Upper lobe of right lung (tissue), 1 donor: ENCODE data around the gene TMCO6. TPM values are rescaled to one million over a fixed set of nuclear protein-coding genes. Genes with fewer than 3 reads are reported as not detected.
"Not testable (repeated sequence)": the region's sequence is repeated elsewhere in the genome, so short reads cannot be mapped to it uniquely, and the experiment has no call there.

Experiments used
- ATAC-seq: fragments of 200-7000 bp; cut with Tn5 transposase; one replicate; pipeline ENCODE4 v1.9.1; 2020; ENCODE audit warnings: mild to moderate bottlenecking, moderate library complexity
- DNase-seq: peaks from one replicate; pipeline ENCODE4 v3.0.0-alpha.2; 2020
- H3K27ac ChIP-seq: fragments of 200-600 bp; one replicate; pipeline ENCODE4 v1.8.0; 2022
- H3K27me3 ChIP-seq: fragments of 200-600 bp; one replicate; pipeline ENCODE4 v1.8.0; 2022; ENCODE audit warnings: mild to moderate bottlenecking
- H3K36me3 ChIP-seq: fragments of 200-600 bp; one replicate; pipeline ENCODE4 v1.8.0; 2022
- H3K4me1 ChIP-seq: fragments of 200-600 bp; one replicate; pipeline ENCODE4 v1.8.0; 2022
- H3K4me3 ChIP-seq: fragments of 200-600 bp; one replicate; pipeline ENCODE4 v1.8.0; 2022; ENCODE audit warnings: mild to moderate bottlenecking
- H3K9me3 ChIP-seq: fragments of 200-600 bp; one replicate; pipeline ENCODE4 v1.8.0; 2022
- CTCF ChIP-seq: fragments of 200-600 bp; IDR thresholded peaks from one replicate; pipeline ENCODE4 v1.8.0; 2022; ENCODE audit warnings: antibody characterized with exemption
- intact Hi-C: fragments of 100-400 bp; cut with DNase I; formaldehyde crosslinking; loops from one replicate; pipeline ENCODE4 v1.11.0; 2022
- long read RNA-seq: library from polyadenylated mRNA; unstranded; transcript quantifications from one replicate; pipeline ENCODE4 v2.0.0, GENCODE V29; 2021
- total RNA-seq: library from RNA; stranded (reverse); fragmentation: NEBNext Ultra II Directional; extraction: Animal tissue kit (Norgen Biotek cat#: 25700); gene quantifications from one replicate; pipeline ENCODE4 v1.2.1, GENCODE V29; 2021
- donor health status: DM: no; HTN: yes; CAD: no; lungs with severe emphysema.

TMCO6 gene
- 10.7 TPM for total RNA-seq
- long read RNA-seq, transcript TMCO6-203 (12 exons, 1,887 nt) = major isoform, 7 of 10 reads
- long read RNA-seq, partial matches to known transcripts = 0 of 10 reads
- long read RNA-seq, other reads (novel, unspliced or antisense) = 3 of 10 reads

GRCh38 chr5:140639148-140639981, at the start of gene TMCO6:
TSS of gene TMCO6 (plus strand) at chr5:140639451. CDS start at chr5:140639528, 77 bp downstream.
- Histone ChIP-seq H3K9me3 (no peaks in the 10 kb centered on the region), H3K4me3 (peak within 1 kb of the TSS; percentile 91), H3K27me3 (no peaks in the 10 kb centered on the region), H3K4me1 (peaks cover 12% of the 10 kb centered on the region), H3K36me3 (peaks cover 17% of the 10 kb centered on the region), H3K27ac (peak within 1 kb of the TSS; percentile 93)
- DNase-seq (peak; percentile 99), ATAC-seq (peak; percentile 99)
- intact Hi-C loops = loop anchor here (10.0 kb wide), 1 partner anchor 75 kb away; the partner anchor contains the start of genes APBB3 and SLC35A4
- peak; percentile 74 for TF ChIP-seq CTCF

DNA sequence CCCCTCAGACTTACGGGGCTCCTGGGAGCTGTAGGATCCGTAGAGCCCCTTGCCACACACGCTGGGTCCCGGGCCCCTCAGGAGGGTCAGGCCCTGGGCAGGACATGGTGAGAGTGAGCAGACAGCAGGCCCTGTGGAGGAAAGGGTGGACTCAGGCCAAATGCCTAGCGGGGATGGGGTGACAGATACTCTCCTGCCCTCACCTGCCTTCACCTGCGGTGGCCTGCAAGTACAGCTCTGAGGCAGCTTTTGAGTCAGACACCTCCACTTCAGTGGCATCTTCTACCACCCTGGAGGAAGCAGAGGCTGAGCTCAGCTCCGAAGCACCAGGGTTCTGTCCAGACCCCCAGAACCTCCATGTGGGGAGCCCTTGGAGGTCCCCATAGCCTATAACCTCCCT, 48.4 kb upstream of the TMCO6 start:
- Histone ChIP-seq H3K9me3 (no peaks in the 10 kb centered on the region), H3K4me3 (no peak overlapping the region), H3K27ac (no peak overlapping the region), H3K27me3 (no peaks in the 10 kb centered on the region), H3K4me1 (peaks cover 27% of the 10 kb centered on the region), H3K36me3 (no peaks in the 10 kb centered on the region)
- DNase-seq (no peak), ATAC-seq (no peak)
- intact Hi-C loops = no loop called here
- TF ChIP-seq CTCF = no peak

DNA sequence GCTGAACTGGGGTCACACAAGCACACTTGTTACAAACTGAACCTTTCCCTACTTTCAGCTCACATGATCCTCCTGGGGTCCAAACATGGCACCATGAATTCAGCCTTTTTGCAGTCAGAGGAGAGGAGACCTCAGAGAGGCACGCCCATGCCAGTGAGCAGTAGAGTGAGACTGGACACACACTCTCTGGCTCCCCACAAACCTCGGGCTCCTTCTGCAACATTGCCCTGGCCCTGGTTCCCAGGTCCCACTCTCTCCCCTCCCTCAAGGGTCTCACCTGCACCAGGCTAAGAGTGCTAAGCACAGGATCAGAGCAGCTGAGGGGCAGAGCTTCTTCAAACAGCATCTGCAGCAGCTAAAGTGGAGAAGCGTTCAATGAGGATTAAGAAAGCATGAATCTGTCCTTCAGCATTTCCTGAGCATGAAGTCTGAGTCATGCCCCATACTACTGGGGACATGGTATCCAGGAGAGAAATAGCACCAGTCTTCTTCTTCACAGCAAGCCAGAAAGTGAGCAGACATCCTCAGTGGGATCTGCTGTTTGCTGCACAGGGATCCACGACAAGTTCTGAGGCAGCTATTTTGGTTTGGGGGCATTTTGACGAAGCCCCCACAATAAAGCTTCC, 47.4 kb upstream of the TMCO6 start:
- Histone ChIP-seq H3K4me3 (no peak overlapping the region), H3K27me3 (no peaks in the 10 kb centered on the region), H3K4me1 (peaks cover 37% of the 10 kb centered on the region), H3K9me3 (no peaks in the 10 kb centered on the region), H3K27ac (no peak overlapping the region), H3K36me3 (no peaks in the 10 kb centered on the region)
- intact Hi-C loops = no loop called here
- no peak for TF ChIP-seq CTCF
- ATAC-seq (peak; percentile 53), DNase-seq (no peak)

- H3K27me3 ChIP-seq, intact Hi-C loops, DNase-seq, ATAC-seq, H3K4me3 ChIP-seq, H3K9me3 ChIP-seq, H3K36me3 ChIP-seq, H3K27ac ChIP-seq: not testable (repeated sequence)
- peaks cover 37% of the 10 kb centered on the region for H3K4me1 ChIP-seq
Measured at GRCh38 chr5:140593070-140593469, 46.2 kb upstream of the TMCO6 start.

DNA sequence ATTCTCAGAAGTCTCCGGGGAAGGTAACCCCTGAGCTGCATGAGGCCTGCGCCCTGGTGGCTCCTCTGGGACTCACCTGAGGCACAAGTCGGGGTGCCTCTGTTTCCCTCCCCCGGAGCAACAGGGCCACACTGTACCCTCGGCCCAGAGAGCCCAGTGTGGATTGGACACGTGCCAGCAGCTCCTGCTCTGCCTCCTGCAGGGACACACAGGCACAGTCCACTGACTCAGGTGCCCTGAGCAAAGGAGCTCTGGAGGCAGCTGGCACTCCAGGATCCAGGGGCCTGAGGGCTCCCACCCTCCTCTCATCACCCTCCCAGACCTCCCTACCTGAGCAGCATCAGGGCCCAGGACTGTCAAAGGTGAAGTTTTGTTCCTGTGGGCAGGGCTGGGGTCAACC, 45.1 kb upstream of the TMCO6 start:
- Histone ChIP-seq H3K27ac (no peak overlapping the region), H3K27me3 (no peaks in the 10 kb centered on the region), H3K4me3 (no peak overlapping the region), H3K36me3 (no peaks in the 10 kb centered on the region), H3K4me1 (peaks cover 27% of the 10 kb centered on the region), H3K9me3 (no peaks in the 10 kb centered on the region)
- TF ChIP-seq CTCF = no peak
- intact Hi-C loops = no loop called here
- DNase-seq (peak; percentile 64), ATAC-seq (no peak)
